Activated gamma-delta T cell treated with anti-CD3 and anti-CD28 coated beads, Interleukin-2, amount 50 U/mL, for 16 hours (primary cell): ENCODE results near the gene GLIPR1L2.
A peak's percentile ranks its signal among the peaks of the same experiment; 100 is the strongest.

Source experiments
- DNase-seq: peaks from one replicate; pipeline ENCODE4 v3.0.0-alpha.2; 2020; ENCODE audit warnings: low read depth

The GLIPR1L2 gene

GRCh38 chr12:75478116-75478794 lies 87.4 kb downstream of the GLIPR1L2 start:
- no peak for DNase-seq

- no peak for DNase-seq
These were observed 89.1 kb downstream of the GLIPR1L2 start for GRCh38 chr12:75479963-75480461.

GRCh38 chr12:75480469-75480949 lies 89.6 kb downstream of the GLIPR1L2 start, which contains the start of gene GLIPR1:
GLIPR1 (plus strand) TSS chr12:75480755; CDS start chr12:75480881, 126 bp downstream.
- DNase-seq: peak; percentile 54

GRCh38 chr12:75481013-75481705 lies 90.3 kb downstream of the GLIPR1L2 start:
- no peak for DNase-seq

GRCh38 chr12:75481774-75482173 lies 90.9 kb downstream of the GLIPR1L2 start:
- DNase-seq: no peak
